Glomerular visceral epithelial cell (primary cell): Measurements from ENCODE around the gene DSG2.
A peak's percentile ranks its signal among the peaks of the same experiment; 100 is the strongest.
"Not testable (repeated sequence)": the region's sequence is repeated elsewhere in the genome, so short reads cannot be mapped to it uniquely, and the experiment has no call there.

Experiments
- DNase-seq: peaks from one replicate; pipeline ENCODE4 v3.0.0-alpha.2; 2016; ENCODE audit errors: extremely low spot score

DSG2 gene

DNA sequence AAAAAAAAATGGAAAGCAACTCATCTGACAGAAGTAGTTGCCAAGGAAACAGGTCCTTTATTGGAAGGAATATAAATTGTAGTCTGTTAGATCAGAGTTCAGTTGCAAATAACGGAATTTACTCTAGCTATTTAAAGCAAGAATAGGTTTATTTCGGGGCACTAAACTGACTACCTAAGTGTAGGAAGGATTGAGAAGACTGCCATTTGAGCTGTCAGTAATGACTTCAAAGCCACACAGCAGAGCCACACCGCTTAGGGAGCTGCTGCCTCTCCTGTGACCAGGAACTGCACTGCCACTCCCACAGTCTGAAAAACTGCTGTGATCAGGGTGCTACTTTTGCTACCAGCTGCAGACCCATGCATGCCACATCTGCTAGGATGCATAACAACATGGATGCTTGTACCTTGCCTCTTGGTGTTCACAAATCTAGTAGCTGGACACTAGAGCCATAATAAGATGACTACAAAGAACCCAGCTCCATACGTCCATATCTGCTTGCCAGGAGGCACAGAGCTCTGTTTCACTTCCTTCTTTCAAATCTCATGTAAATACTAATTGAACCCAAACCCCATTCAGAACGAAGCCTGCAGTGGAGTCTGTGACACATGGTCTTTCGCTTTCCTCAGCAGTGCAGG, 2.2 kb downstream of the DSG2 start:
- no peak for DNase-seq

DNA sequence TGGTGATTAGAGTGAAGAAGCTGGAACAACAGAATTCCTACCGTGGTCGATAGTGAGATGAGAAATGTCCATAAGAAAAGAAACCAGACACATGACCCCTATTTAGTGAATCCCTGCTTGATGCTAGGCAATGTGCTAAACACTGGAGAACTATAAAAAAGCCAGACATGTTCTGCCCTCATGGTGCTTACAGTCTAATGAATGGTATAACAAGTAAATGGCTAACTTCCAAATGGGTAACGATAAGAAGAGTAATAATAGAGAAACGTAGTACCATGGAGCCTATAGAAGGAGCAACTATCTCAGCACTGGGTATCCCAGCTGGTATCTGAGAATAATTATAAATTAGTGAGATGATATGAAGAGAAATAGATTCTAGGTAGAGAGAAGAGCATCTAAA, 5.0 kb downstream of the DSG2 start:
- DNase-seq: no peak

DNA sequence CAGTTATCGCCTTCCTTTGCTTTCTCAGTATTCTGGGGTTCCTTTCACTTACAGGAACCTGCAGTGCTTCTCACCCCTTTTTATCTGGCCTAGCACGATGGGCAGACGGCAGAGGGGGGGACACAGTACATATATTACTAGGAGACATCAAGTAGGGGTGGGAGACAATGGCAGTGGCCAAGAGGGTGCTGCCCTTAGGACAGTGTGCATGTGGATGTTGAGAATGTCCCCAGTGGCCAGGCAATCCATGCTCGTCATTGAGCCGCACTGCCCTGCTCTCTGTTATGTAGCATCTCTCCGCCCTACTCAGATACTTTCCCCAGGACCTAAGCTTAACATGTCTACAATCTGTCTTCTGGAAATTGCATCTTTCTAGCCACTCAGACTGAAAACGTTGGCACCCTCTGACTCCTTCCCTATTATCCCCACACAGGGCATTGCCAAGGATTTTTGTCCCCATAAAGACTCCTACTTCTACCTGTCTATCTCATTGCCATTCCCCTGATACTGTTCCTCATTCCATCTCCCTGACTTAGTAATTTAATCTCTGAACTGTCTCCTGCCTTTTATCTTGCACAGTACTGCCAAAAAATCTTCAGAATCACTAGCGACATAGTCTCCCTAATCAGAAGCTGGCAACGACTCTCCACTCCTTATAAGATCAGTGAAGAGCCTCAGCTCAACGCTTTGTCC, 6.6 kb downstream of the DSG2 start:
- DNase-seq: no peak

DNA sequence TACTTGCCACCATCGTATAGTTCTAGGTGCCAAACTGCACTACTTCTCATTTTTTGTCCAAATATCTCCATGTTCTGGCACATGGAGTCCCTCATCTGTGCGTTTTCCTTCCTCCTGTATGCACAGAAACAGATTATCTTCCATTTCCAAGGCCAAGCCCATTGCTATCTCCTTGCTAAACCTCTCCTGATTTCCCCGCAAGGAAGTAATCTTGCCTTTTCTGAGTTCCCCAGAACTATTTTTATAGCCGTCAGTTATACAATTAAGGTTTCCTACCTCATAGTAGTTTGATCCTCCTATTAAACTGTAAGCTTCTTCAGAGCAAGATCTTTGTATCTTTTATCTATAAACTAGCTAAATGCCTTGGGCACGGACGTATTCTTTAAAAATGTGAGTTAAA, 7.2 kb downstream of the DSG2 start:
- no peak for DNase-seq

DNA sequence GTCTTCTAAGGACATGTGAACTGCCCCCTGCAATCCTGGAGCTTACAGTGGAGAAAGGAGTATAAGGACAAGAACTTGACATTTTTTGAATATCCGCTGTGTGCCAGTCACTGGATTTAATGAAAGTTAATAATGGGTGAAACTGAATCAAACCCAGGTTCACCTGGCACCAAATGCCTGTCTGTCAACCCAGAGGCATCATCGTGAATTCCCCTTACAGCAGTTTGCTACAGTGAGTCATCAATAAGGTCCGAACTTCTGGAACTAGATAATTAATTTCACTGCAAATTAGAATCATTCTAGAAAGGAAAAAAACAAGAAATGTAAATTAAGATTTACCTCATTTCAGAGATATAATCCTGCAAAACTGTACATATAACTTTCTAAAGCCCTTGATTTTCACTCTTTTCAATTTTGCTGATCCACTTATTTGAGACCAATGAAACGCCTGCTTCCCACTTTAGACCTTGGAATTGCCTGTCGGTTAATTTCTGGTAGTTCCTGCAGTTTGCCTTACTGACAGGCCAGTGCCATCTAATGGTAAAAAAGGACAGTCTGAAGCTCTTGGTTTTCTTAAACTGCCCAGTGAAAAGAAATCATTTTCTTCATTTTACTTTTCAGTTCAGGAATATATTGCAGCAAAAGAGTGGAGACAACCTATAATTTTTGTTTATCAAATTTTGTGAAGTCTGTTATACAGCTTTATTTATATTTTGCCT, 8.2 kb downstream of the DSG2 start:
- DNase-seq: peak; percentile 32

DNA sequence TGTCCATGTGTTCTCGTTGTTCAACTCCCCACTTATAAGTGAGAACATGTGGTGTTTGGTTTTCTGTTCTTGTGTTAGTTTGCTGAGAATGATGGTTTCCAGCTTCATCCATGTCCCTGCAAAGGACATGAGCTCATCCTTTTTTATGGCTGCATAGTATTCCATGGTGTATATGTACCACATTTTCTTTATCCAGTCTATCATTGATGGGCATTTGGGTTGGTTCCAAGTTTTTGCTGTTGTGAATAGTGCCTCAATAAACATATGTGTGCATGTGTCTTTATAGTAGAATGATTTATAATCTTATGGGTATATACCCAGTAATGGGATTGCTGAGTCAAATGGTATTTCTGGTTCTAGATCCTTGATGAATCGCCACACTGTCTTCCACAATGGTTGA, 9.1 kb downstream of the DSG2 start:
- not testable (repeated sequence) for DNase-seq

DNA sequence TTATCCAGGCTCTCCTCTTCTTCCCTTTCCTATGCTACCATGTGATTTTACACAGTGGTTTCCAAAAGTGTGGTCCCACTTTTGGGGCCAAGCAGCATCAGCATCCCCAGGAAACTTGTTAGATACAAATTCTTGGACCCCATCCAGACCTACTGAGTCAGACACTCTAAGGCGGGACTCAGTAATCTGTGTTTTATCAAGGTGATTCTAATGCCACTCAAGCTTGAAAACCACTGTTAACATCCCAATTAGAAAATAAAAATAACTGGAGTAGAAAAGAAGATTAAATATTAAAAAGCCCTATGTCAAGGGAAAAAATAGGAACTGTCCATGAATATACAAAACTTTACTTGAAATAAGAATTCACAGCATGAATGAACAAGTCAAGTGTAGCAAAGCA, 10.8 kb downstream of the DSG2 start:
- DNase-seq: peak; percentile 50

DNA sequence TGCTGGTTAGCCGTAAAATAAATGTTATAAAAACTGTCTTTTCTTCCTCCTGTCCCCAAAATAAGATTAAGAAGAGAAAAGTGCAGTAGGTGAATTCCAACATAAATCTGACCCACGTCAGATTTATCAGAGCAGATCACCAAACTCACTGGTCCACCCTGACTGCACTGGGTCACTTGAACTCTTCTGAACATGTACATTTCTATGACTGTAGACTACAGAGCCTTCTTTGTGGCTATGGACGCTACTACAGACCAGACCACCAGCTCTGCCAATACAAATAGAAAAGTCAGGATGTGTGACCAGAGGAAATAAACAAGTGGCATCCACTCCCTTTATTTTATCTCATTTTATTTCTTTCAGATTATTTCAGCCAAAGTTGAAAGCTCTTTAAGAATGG, 11.6 kb downstream of the DSG2 start:
- DNase-seq: no peak

DNA sequence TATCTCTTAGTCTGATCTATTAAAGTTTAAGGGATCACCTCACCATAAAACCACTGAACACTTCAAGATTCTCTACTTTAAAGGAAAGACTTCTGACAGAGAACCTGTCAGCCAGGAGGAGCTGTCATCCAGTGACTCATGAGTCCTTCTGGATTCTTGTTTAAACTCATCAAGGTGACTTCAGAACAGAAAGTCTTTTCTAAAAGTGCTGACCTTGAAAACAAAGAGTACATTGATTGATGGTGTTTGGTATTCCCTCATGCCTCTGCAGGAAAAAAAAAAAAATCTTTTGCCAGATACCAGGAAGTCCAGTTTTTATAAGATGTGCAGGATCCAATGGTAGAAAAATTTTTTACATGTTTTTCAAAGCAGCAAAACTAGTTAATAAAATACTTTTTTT, 12.3 kb downstream of the DSG2 start:
- peak; percentile 28 for DNase-seq

DNA sequence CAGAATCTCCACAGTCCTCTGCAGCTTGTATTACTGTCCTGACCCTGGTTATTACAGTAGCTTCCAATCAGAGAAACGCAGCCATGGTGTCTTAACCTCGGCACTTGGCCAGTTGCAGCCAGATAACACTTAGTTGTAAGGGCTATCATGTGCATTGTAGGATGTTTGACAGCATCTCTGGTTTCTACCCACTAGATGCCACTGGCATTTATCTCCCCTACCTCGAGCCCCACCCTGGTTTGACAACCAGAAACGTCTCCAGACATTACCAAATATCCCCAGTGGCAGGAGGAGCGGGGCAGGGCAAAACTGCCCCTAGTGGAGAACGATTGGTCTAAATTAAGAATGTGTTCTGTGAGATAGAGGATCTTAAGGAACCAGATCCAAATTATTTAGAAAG, 13.1 kb downstream of the DSG2 start:
- no peak for DNase-seq

DNA sequence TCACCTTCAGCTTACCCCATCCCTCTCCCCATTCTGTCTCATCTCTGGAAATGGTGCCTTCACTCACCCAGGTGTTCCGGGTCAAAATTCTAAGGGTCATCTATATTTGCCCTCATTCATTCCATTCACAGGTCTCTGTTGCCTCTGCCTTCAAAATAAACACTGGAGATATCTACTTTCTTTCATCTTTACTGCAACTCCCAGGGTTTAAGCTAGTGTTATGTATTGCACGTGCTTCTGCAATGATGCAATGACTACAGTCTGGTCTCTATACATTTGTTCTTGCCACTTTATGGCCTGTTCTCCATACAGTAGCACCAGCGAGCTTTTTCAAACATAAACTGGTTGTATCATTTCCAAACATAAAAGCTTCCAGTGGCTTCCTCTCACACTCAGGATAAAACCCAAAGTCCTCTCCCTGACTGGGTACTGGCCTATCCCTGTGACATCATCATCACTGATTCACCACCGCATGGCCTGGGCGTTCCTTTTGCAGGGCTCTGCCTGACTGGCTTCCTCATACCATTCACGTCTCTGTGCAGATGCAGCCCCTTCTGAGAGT, 14.3 kb downstream of the DSG2 start:
- peak; percentile 86 for DNase-seq

DNA sequence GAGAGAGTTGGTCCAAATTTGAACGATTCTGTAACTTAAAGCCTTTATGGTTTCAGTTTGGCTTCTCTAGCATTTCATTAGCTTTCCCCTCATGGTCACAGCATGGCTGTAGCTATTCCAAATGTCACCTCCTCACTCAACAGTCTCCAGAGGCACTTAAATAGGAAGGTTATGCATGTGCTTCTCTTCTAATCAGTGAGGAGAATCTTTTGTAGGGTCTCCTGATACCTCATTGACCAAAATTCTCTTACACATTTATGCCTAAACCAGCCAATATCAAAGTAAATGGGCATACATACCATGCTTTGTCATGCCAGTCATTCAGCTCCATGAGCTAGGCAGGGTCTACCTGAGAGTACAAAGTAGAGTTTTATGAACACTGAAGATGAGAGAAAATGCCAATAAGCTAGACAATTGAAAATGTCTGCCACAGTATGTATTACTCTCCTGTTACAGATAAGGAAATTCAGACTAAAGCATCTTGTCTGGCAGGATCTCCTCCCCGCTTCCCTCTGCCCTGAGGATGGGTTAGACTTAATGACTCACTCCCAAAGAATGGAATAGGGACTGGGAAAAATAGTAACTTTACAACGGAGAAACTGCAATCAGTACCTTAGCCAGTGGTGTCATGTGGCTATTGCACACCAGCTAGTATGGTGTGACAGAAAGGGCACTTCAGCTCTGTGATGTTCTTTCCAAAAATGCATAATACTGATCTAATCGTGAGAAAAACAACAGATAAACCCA, 15.4 kb downstream of the DSG2 start:
- DNase-seq: peak; percentile 82

DNA sequence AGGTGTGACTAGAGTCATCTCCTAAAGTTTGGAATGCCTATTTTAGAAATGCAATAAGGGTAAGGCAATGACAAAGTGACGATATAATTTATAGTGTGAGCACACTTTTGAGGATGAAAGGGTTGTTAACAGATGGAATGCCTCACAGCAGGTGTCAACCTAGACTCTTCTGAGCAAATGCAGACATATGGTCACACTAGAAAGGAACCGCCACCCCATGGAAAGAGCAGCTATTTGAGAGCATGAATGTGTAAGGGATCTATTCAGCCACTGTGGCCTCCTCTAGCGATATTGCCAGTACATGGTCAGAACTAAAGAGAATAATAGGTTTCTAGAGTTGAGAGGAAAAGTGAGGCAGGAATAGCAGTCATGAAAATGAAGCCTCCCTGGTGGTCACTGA, 18.5 kb downstream of the DSG2 start:
- DNase-seq: no peak

DNA sequence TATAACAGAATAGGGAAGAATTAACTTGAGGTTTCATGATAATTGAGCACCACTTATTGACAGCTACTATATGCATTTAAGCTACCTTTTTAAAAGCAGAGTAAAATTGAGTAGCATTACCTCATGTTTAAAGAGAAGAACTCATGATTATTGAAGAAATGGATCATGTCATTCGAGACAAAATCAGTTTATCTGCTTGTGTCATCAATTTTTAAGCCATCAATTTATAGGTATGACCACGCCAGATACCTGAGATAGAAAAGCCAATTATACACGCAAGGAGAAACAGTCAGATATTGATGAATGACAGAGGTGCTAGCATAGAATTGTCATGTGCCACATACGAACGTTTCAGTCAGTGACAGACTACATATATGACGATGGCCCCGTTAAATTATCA, 28.4 kb downstream of the DSG2 start:
- no peak for DNase-seq

DNA sequence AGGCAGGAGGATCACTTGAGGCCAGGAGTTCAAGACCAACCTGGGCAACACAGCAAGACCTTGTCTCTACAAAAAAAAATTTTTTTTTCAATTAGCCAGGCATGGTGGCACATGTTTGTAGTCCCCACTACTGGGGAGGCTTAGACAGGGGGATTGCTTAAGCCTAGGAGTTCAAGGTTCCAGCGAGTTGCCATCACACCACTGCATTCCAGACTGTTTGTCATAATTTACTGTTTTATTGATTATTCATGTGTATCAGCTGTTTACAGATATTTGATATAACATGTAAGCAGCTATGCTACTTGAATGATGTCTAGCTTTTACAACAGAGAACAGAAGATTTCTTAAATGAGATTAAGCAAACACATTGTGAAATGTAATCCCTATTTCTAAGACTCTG, 35.3 kb downstream of the DSG2 start:
- DNase-seq: no peak

DNA sequence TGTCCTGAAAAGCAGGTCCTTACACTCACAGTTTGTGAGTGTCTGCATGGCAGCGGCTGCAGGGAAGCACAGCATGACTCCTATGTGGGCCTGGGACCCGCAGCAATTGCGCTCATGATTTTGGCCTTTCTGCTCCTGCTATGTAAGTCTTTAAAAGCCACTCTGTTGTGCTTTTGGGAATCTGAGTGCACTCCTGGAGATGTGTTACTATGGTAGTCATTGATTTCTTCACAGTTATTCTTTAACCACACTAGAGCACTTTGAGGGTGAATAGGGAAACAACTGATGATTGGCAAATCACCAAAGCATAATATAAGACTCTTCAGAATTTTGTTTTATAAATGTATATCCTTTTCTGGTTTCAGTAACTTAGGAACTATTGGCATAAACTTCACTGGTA, 40.9 kb downstream of the DSG2 start:
- no peak for DNase-seq

DNA sequence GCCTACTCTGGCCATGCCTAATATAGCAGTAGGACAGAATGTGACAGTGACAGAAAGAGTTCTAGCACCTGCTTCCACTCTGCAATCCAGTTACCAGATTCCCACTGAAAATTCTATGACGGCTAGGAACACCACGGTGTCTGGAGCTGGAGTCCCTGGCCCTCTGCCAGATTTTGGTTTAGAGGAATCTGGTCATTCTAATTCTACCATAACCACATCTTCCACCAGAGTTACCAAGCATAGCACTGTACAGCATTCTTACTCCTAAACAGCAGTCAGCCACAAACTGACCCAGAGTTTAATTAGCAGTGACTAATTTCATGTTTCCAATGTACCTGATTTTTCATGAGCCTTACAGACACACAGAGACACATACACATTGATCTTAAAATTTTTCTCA, 48.5 kb downstream of the DSG2 start:
- peak; percentile 86 for DNase-seq

DNA sequence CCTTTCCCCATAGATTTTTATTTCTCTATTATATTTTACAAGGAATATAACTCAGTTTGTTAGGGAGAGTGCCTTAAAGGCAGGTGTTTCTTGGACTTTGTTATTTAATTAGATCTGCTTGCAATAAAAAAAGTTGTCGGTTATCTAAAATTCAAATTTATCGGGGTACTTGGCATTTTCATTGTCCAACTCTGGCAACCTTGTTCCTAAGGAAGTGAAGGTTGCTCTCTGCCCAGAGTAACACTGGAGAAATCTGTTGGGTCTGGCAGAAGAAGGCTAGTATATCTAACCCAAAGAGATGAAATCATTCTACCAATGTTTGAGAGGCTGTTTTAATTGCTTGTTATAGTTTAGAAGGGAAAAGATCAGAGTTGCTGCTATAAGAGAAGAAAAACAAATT, 50.9 kb downstream of the DSG2 start:
- no peak for DNase-seq

DNA sequence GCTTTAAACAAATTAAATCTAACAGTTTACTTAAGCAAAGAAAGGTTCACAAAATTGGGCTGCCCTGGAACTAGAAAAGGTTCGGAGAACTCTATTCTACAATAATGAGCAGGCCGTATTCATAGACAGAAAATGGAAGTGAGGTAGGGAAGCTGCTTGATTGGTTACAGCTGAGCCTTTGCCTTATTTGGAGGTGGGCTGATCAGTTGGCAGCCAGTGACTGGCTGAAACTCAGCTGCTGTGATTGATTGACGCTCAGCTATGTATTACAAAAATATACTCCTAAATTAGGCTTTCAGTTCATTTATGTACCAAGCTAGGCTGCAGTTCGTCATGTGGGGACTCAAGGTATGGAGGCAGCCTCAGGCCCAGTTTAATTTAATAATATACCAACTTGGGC, 51.4 kb downstream of the DSG2 start:
- no peak for DNase-seq

DNA sequence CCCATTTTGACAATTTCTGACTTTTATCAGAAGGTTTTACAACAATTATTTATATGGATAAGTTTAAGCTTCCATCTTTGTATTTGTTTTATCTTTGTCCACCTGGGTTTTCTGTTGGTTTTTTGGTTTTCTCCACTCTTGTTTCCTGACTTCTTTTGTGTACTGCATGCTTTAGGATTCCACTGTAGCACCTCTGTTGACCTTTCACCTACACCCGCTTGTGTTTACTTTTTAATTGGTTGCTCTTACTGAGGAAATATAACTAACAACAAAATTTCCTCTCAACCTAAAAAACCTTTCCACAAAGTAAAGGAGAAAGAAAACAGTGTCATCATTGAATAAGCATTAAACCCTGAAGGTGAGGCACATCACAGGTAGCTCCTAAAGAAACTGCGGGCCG, 53.9 kb downstream of the DSG2 start:
- DNase-seq: no peak

DNA sequence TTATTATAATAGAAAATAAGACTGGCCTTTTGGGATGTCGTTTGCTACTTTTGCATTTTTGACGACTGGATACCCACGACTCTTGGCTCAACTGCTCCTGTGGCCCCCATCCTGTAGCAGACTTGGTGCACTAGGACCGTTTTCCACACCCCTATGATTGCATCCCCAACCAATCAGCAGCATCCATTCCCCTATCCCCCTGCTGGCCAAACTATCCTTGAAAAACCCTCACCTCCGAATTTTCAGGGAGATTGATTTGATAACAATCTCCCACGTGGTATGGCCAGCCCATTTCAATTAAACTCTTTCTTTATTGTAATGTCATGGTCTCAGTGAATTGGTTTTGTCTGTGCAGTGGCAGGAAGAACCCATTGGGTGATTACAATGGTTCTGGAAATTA, 55.8 kb downstream of the DSG2 start:
- DNase-seq: no peak

DNA sequence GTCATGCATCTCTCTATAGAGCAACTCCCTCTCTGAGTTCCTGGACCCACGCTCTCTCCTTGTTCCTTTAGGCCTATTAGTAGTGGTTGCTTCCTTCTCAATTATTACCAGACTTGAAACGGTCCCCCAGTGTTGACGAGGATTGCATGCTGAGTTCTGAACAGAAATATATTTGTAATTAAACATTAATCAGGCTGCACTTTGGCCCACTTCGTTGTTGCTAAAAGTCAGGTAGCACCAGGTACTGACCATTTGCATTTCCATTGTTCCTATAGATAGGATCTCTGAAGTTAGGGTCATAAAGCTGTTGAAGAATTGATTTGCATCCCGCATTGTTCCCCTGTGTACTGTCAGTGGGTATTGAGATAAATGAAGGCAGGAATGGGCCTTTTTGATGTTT, 56.8 kb downstream of the DSG2 start:
- DNase-seq: no peak
